H1 (cell line): ENCODE measurements around the gene IL6R. TPM values are rescaled to one million over a fixed set of nuclear protein-coding genes. Genes with fewer than 3 reads are reported as not detected.

Source experiments
- CTCF ChIA-PET: fragments of 300-600 bp; sonication (Branson Sonifier 250); formaldehyde crosslinking; loops from one replicate; lab custom pipeline; 2021; ENCODE audit not compliant: partially characterized antibody; lab: Charles Lee
- POLR2A ChIA-PET: fragments of 300-600 bp; sonication (Branson Sonifier 250); formaldehyde crosslinking; loops from one replicate; lab custom pipeline; 2021; ENCODE audit warnings: inconsistent platforms; ENCODE audit not compliant: partially characterized antibody; lab: Charles Lee
- DNase-seq, 2 experiments: peaks; one replicate each; pipeline versions ENCODE4 v3.0.0 to v3.0.0-alpha.2; 2010 to 2022; ENCODE audit warnings: low spot score in 2 of 2, low read depth in 1 of 2, mixed read lengths in 1 of 2
- FAIRE-seq: peaks from 2 replicates; lab custom pipeline; 2011; peaks lifted over from hg19 to GRCh38; lab: Jason Lieb, UNC
- H2AFZ ChIP-seq: 2 replicates; pipeline ENCODE4 v1.8.1; 2012; ENCODE audit warnings: low read length, inconsistent platforms
- H2AK5ac ChIP-seq: 2 replicates; pipeline ENCODE4 v1.6.1; 2013; ENCODE audit warnings: low read depth, low read length
- H2BK120ac ChIP-seq: replicated peaks from 2 replicates; pipeline ENCODE3; 2013; ENCODE audit warnings: low read depth, low read length, inconsistent platforms
- H2BK12ac ChIP-seq: 2 replicates; pipeline ENCODE4 v1.6.1; 2013; ENCODE audit warnings: low read depth, low read length
- H2BK15ac ChIP-seq: 2 replicates; pipeline ENCODE4 v1.6.1; 2013; ENCODE audit warnings: low read length
- H2BK20ac ChIP-seq: 2 replicates; pipeline ENCODE4 v1.6.1; 2013; ENCODE audit warnings: low read length
- H2BK5ac ChIP-seq: 2 replicates; pipeline ENCODE4 v1.6.1; 2013; ENCODE audit warnings: low read depth, low read length
- H3K14ac ChIP-seq: 2 replicates; pipeline ENCODE4 v1.6.1; 2013; ENCODE audit warnings: inconsistent platforms; ENCODE audit not compliant: insufficient read length
- H3K18ac ChIP-seq: 2 replicates; pipeline ENCODE4 v1.6.1; 2013; ENCODE audit warnings: low read length; ENCODE audit errors: extremely low read depth
- H3K23ac ChIP-seq: 2 replicates; pipeline ENCODE4 v1.6.1; 2013; ENCODE audit warnings: inconsistent platforms; ENCODE audit not compliant: insufficient read length
- H3K23me2 ChIP-seq: 2 replicates; pipeline ENCODE4 v1.6.1; 2013; ENCODE audit warnings: low read depth, low read length
- H3K27ac ChIP-seq: 2 replicates; pipeline ENCODE4 v1.6.1; 2011; ENCODE audit warnings: low read depth, low read length, inconsistent platforms
- H3K27me3 ChIP-seq, 4 experiments: replicated peaks in 1 of 4; 1 replicate in 1 of 4; 2 replicates in 3 of 4; pipeline versions ENCODE4 v1.6.1 to v1.8.1; 2011 to 2013; ENCODE audit warnings: low read length in 3 of 4, mild to moderate bottlenecking in 3 of 4, inconsistent platforms in 2 of 4, mixed read lengths in 2 of 4, moderate library complexity in 1 of 4; ENCODE audit not compliant: control insufficient read depth in 3 of 4, insufficient read depth in 3 of 4; ENCODE audit errors: extremely low read depth in 1 of 4
- H3K36me3 ChIP-seq, 4 experiments: 2 replicates each; pipeline versions ENCODE4 v1.6.1 to v1.8.1; 2011 to 2013; ENCODE audit warnings: mild to moderate bottlenecking in 4 of 4, low read length in 3 of 4, moderate library complexity in 2 of 4, control low read depth in 1 of 4, inconsistent platforms in 1 of 4; ENCODE audit not compliant: insufficient read depth in 4 of 4, control insufficient read depth in 2 of 4
- H3K4ac ChIP-seq: replicated peaks from 2 replicates; pipeline ENCODE3; 2013; ENCODE audit warnings: low read length, low read depth, mixed read lengths, inconsistent platforms; ENCODE audit not compliant: insufficient read length
- H3K4me1 ChIP-seq, 4 experiments: replicated peaks in 1 of 4; 1 replicate in 1 of 4; 2 replicates in 3 of 4; pipeline versions ENCODE4 v1.6.1 to v1.8.1; 2011 to 2013; ENCODE audit warnings: low read length in 3 of 4, inconsistent platforms in 2 of 4, mixed read lengths in 1 of 4; ENCODE audit not compliant: insufficient read depth in 4 of 4, control insufficient read depth in 3 of 4
- H3K4me2 ChIP-seq, 2 experiments: 2 replicates each; pipeline versions ENCODE4 v1.6.1 to v1.8.1; 2011 to 2013; ENCODE audit warnings: low read depth in 2 of 2, low read length in 2 of 2, control low read depth in 1 of 2, inconsistent platforms in 1 of 2, mild to moderate bottlenecking in 1 of 2; ENCODE audit not compliant: insufficient read depth in 1 of 2
- H3K4me3 ChIP-seq, 4 experiments: fragments of 200-600, 300-600 bp in 1 of 4; sonication (generic), shearing (Covaris generic), sonication (Bioruptor Twin) in 1 of 4; 2 replicates each; pipeline versions ENCODE4 v1.5.1 to v1.8.1; 2011 to 2016; ENCODE audit warnings: low read length in 4 of 4, low read depth in 3 of 4, control low read depth in 2 of 4, inconsistent platforms in 2 of 4, mild to moderate bottlenecking in 2 of 4, mixed read lengths in 1 of 4, moderate library complexity in 1 of 4; ENCODE audit not compliant: insufficient read depth in 2 of 4; ENCODE audit errors: extremely low read depth in 1 of 4
- H3K56ac ChIP-seq: replicated peaks from 2 replicates; pipeline ENCODE3; 2013; ENCODE audit warnings: low read depth, mild to moderate bottlenecking, mixed read lengths, low read length, inconsistent platforms; ENCODE audit not compliant: insufficient read length
- H3K79me1 ChIP-seq: 2 replicates; pipeline ENCODE4 v1.6.1; 2013; ENCODE audit warnings: low read depth, low read length, control low read depth
- H3K79me2 ChIP-seq, 2 experiments: 2 replicates each; pipeline versions ENCODE4 v1.6.1 to v1.8.1; 2012 to 2013; ENCODE audit warnings: low read length in 2 of 2, mild to moderate bottlenecking in 2 of 2, inconsistent platforms in 1 of 2; ENCODE audit not compliant: insufficient read depth in 2 of 2, control insufficient read depth in 1 of 2
- H3K9ac ChIP-seq, 4 experiments: replicated peaks in 1 of 4; 1 replicate in 1 of 4; 2 replicates in 3 of 4; pipeline versions ENCODE4 v1.6.1 to v1.8.1; 2011 to 2013; ENCODE audit warnings: low read depth in 3 of 4, low read length in 3 of 4, control low read depth in 2 of 4, mild to moderate bottlenecking in 2 of 4, moderate library complexity in 2 of 4, inconsistent platforms in 1 of 4; ENCODE audit errors: extremely low read depth in 1 of 4
- H3K9me3 ChIP-seq, 2 experiments: 2 replicates each; pipeline versions ENCODE4 v1.6.1 to v1.8.1; 2012 to 2013; ENCODE audit warnings: mild to moderate bottlenecking in 2 of 2, moderate library complexity in 2 of 2, control low read depth in 1 of 2, inconsistent platforms in 1 of 2, low read depth in 1 of 2, low read length in 1 of 2, mixed read lengths in 1 of 2; ENCODE audit not compliant: insufficient read depth in 2 of 2
- H4K20me1 ChIP-seq, 2 experiments: replicated peaks in 1 of 2; 2 replicates each; pipeline versions ENCODE3 to v1.8.1; 2011 to 2013; ENCODE audit warnings: inconsistent platforms in 2 of 2, low read length in 2 of 2, mild to moderate bottlenecking in 1 of 2; ENCODE audit not compliant: insufficient read depth in 2 of 2, control insufficient read depth in 1 of 2
- H4K5ac ChIP-seq: 2 replicates; pipeline ENCODE4 v1.6.1; 2013; ENCODE audit warnings: low read length, low read depth, mixed read lengths, inconsistent platforms; ENCODE audit not compliant: insufficient read length
- H4K8ac ChIP-seq: 2 replicates; pipeline ENCODE4 v1.8.0; 2013; ENCODE audit warnings: mild to moderate bottlenecking, moderate library complexity, low read length, inconsistent platforms; ENCODE audit not compliant: insufficient read depth; ENCODE audit errors: extremely low read depth
- H4K91ac ChIP-seq: replicated peaks from 2 replicates; pipeline ENCODE3; 2013; ENCODE audit warnings: low read length, mixed read lengths, inconsistent platforms; ENCODE audit not compliant: insufficient read length
- BRCA1 ChIP-seq: IDR thresholded peaks from 2 replicates; pipeline ENCODE4 v1.6.1; 2012; ENCODE audit warnings: low read depth, low read length, improper control_type of control experiment
- GTF2F1 ChIP-seq: IDR thresholded peaks from 2 replicates; pipeline ENCODE4 v1.6.1; 2012; ENCODE audit warnings: low read depth, low read length, improper control_type of control experiment, borderline replicate concordance
- JUN ChIP-seq: IDR thresholded peaks from 2 replicates; pipeline ENCODE4 v1.6.1; 2011; ENCODE audit warnings: low read depth, mild to moderate bottlenecking, improper control_type of control experiment, low read length
- JUND ChIP-seq: IDR thresholded peaks from 2 replicates; pipeline ENCODE4 v1.6.1; 2011; ENCODE audit warnings: mild to moderate bottlenecking, improper control_type of control experiment, low read length
- NRF1 ChIP-seq: IDR thresholded peaks from 2 replicates; pipeline ENCODE4 v1.6.1; 2011; ENCODE audit warnings: mild to moderate bottlenecking, low read depth, low read length, improper control_type of control experiment
- RAD21 ChIP-seq, 2 experiments: IDR thresholded peaks in 1 of 2; conservative IDR thresholded peaks in 1 of 2; 2 replicates each; pipeline ENCODE4 v1.6.1; 2011; ENCODE audit warnings: low read depth in 2 of 2, low read length in 2 of 2, improper control_type of control experiment in 1 of 2, inconsistent platforms in 1 of 2, mild to moderate bottlenecking in 1 of 2, moderate library complexity in 1 of 2
- SP1 ChIP-seq: IDR thresholded peaks from 2 replicates; pipeline ENCODE4 v1.6.1; 2011; ENCODE audit warnings: low read depth, low read length
- TAF1 ChIP-seq: IDR thresholded peaks from 2 replicates; pipeline ENCODE4 v1.6.1; 2011; ENCODE audit warnings: mild to moderate bottlenecking, low read depth, low read length
- TCF12 ChIP-seq: IDR thresholded peaks from 2 replicates; pipeline ENCODE4 v1.6.1; 2011; ENCODE audit warnings: low read depth, mild to moderate bottlenecking, low read length
- TEAD4 ChIP-seq: IDR thresholded peaks from 2 replicates; pipeline ENCODE4 v1.6.1; 2012; ENCODE audit warnings: low read depth, low read length, inconsistent platforms, mixed read lengths
- WGBS, 2 experiments: shearing (Covaris generic) in 1 of 2; methylation state at CpG; one replicate each; pipeline versions ENCODE4 v1.1.6 to v1.1.7; 2013 to 2015; ENCODE audit warnings: low lambda C conversion rate in 2 of 2, mixed read lengths in 2 of 2, inconsistent platforms in 1 of 2, low coverage in 1 of 2, missing lambda C conversion rate in 1 of 2; ENCODE audit not compliant: insufficient replicate concordance in 2 of 2, insufficient coverage in 1 of 2, insufficient read length in 1 of 2; ENCODE audit errors: extremely low coverage in 1 of 2, missing lambda C conversion rate in 1 of 2; 5-methylcytosine and 5-hydroxymethylcytosine counted together
- polyA plus RNA-seq, 7 experiments: library from polyadenylated mRNA; depleted of rRNA in 3 of 7; stranded (reverse) in 5 of 7; unstranded in 2 of 7; fragments of >200 nt in 5 of 7; fragments of 200-250 nt in 2 of 7; gene quantifications; 1 replicate in 5 of 7; 2 replicates in 1 of 7; 4 replicates in 1 of 7; pipeline versions ENCODE4 v1.2.1 to v1.2.3, GENCODE V29; 2011 to 2013; ENCODE audit warnings: missing spikeins in 2 of 7, mixed read lengths in 2 of 7
- total RNA-seq: library from RNA; stranded (reverse); fragmentation: NEBNext Ultra II Directional; extraction: Animal tissue kit (Norgen Biotek cat#: 25700); gene quantifications from 2 replicates; pipeline ENCODE4 v1.2.1, GENCODE V29; 2021
- TF ChIP-seq, protein P1 (sequence below): IDR thresholded peaks from 2 replicates; pipeline ENCODE4 v1.6.1; 2012; ENCODE audit warnings: inconsistent platforms
- TF ChIP-seq, protein P2 (sequence below): IDR thresholded peaks from 2 replicates; pipeline ENCODE4 v1.6.1; 2011; ENCODE audit warnings: low read depth, mild to moderate bottlenecking, low read length; ENCODE audit not compliant: insufficient read depth

Gene IL6R
- total and polyA plus RNA-seq, 2 of the 8 experiments (the other 6 are each of a cell fraction or from before 2014, with no cell fraction given) = 2.3 to 3.0 TPM

DNA sequence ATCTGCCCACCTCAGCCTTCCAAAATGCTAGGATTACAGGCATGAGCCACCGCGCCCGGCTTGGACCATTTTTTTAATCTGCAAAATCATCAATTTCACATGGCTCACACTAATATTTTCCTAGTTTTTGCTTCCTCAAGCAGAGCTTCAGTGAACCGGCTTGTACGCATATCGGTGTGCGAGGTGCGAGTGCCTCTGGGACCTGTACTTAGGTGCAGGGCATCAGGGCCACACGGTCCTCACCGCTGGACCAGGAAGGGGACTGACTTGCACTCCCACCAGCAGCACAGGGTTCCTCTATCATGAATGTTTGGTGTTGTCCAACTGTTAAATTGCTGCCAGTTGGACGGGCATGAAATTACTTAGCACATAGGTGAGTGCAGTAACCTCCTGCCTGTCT, 112.5 kb downstream of the IL6R start:
- H3K56ac ChIP-seq = no peak overlapping the region
- no peak overlapping the region for H2BK12ac ChIP-seq
- no peak overlapping the region; the same call in 1 of the 2 replicates for H2BK15ac ChIP-seq
- H3K79me1 ChIP-seq = no peaks in the 10 kb centered on the region
- H2AFZ ChIP-seq = no peak overlapping the region
- H3K23ac ChIP-seq = no peak overlapping the region
- H2BK5ac ChIP-seq = no peak overlapping the region
- H3K18ac ChIP-seq = no peak overlapping the region
- H3K23me2 ChIP-seq = no peaks in the 10 kb centered on the region
- ChIA-PET POLR2A (interaction anchor here (0.6 kb wide), 1 partner anchor 243 kb away, joined by 3 read pairs; no protein-coding TSS in a partner anchor), CTCF (interaction anchor here (0.7 to 2.1 kb wide), 7 partner anchors 24 to 415 kb away, joined by 3 to 10 read pairs (median 3); no protein-coding TSS in a partner anchor)
- no peaks in the 10 kb centered on the region for H3K79me2 ChIP-seq
- DNase-seq (no peak), FAIRE-seq (no peak)
- H3K27me3 ChIP-seq = peaks cover 0 to 3% (median 0%) of the 10 kb centered on the region in 4 experiments; a peak in 1 of 7 replicates
- no peak overlapping the region for H3K9ac ChIP-seq
- H3K4me3 ChIP-seq = no peak overlapping the region
- no peaks in the 10 kb centered on the region; a peak in 1 of 8 replicates for H3K36me3 ChIP-seq
- no peaks in the 10 kb centered on the region; a peak in 1 of 7 replicates for H3K4me1 ChIP-seq
- no peaks in the 10 kb centered on the region for H3K9me3 ChIP-seq
- no peak overlapping the region for H4K91ac ChIP-seq
- H2BK120ac ChIP-seq = no peak overlapping the region
- no peak overlapping the region for H3K4me2 ChIP-seq
- H4K20me1 ChIP-seq = no peaks in the 10 kb centered on the region
- no peak overlapping the region for H4K5ac ChIP-seq
- H2BK20ac ChIP-seq = no peak overlapping the region
- H3K14ac ChIP-seq = no peak overlapping the region
- 88% methylated on average over 11 of the region's 11 CpGs; no CpG with 5 or more reads in 1 of the 2 experiments for WGBS, 2 experiments
- no peak overlapping the region for H3K27ac ChIP-seq
- peak overlapping the region; percentile 26; the same call in 1 of the 2 replicates for H2AK5ac ChIP-seq
- H3K4ac ChIP-seq = no peak overlapping the region
- no peak overlapping the region for H4K8ac ChIP-seq
- TF ChIP-seq, protein P1, sequence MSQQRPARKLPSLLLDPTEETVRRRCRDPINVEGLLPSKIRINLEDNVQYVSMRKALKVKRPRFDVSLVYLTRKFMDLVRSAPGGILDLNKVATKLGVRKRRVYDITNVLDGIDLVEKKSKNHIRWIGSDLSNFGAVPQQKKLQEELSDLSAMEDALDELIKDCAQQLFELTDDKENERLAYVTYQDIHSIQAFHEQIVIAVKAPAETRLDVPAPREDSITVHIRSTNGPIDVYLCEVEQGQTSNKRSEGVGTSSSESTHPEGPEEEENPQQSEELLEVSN = no peak
- TF ChIP-seq, protein P2, sequence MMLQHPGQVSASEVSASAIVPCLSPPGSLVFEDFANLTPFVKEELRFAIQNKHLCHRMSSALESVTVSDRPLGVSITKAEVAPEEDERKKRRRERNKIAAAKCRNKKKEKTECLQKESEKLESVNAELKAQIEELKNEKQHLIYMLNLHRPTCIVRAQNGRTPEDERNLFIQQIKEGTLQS = no peak
- TF ChIP-seq TCF12 (no peak), JUN (no peak), GTF2F1 (no peak), SP1 (no peak), TEAD4 (no peak), TAF1 (no peak), RAD21 (IDR thresholded peaks at IDR 0.05 in 1 of 2, conservative IDR thresholded peaks at IDR 0.05 in 1 of 2; ENCODE audit: low read depth in 2 of 2, low read length in 2 of 2) (no peak), JUND (no peak), NRF1 (no peak), BRCA1 (no peak)
